ENCODE results near the gene SHANK3.

SHANK3 gene

DNA sequence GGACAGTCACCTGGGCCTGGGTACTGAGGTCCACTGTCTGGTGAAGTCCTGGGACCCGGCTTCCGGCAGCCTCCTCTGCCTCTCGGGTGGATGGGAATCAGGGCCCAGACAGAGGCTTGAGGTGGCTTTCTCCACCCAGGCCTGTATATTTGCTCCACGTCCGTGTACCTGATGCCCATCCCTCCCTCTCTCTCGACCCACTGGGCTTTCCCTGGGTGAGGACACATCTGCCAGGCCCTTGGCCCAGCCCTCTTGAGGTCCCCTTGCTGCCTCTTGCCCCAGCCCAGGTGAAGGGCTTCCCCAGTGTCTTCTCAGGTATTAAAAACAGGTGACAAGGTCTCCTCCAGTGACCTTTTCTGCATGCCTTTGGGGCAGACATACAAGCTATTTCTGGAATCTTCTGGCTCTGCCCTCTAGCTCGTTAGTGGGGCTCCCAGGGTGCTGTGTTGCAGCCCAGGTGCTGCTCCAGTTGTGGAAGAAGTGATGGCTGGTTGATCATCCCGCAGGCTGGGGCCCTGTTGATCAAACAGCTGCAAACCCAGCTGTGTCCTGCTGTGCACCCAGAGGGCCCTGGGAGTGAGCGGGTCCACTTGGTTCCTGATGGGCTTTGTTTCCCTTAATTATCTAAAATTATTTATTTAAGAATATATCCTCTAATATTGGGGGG, 39.9 kb downstream of the SHANK3 start:
- in situ Hi-C loops (cut with MboI; ENCODE audit: low sequenced_read_pairs, unreplicated experiment): no loop called here

DNA sequence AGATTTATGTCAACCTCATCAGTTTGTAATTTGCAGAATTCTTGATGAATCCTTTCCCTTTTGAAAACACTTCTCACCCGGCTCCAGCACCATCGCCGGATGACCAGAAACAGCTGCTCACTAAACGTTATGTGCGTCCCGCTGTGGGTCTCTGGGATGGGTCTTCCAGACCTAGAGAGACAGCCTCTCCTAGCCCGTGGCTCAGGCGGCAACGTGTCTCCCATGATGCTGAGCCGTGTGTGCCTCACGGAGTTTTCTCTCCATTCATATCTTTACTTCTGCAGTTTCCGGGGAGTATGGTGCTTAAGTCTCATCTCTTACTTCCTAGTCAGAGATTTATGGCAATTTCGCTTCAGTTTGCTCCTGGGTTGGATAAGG, 40.4 kb downstream of the SHANK3 start:
- in situ Hi-C loops (cut with MboI; ENCODE audit: low sequenced_read_pairs, unreplicated experiment): no loop called here
- no peak for DNase-seq (ENCODE audit: low spot score)
- TF ChIP-seq, protein P1, sequence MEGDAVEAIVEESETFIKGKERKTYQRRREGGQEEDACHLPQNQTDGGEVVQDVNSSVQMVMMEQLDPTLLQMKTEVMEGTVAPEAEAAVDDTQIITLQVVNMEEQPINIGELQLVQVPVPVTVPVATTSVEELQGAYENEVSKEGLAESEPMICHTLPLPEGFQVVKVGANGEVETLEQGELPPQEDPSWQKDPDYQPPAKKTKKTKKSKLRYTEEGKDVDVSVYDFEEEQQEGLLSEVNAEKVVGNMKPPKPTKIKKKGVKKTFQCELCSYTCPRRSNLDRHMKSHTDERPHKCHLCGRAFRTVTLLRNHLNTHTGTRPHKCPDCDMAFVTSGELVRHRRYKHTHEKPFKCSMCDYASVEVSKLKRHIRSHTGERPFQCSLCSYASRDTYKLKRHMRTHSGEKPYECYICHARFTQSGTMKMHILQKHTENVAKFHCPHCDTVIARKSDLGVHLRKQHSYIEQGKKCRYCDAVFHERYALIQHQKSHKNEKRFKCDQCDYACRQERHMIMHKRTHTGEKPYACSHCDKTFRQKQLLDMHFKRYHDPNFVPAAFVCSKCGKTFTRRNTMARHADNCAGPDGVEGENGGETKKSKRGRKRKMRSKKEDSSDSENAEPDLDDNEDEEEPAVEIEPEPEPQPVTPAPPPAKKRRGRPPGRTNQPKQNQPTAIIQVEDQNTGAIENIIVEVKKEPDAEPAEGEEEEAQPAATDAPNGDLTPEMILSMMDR (IDR thresholded peaks at IDR 0.05; ENCODE audit: borderline replicate concordance, control extremely low read depth, extremely low read depth, insufficient read depth, missing control alignments): no peak

More for the DNA sequence above, 39.9 kb downstream of the SHANK3 start:
- no peak for DNase-seq (ENCODE audit: low spot score)
- TF ChIP-seq, protein P1 (IDR thresholded peaks at IDR 0.05; ENCODE audit: borderline replicate concordance, control extremely low read depth, extremely low read depth, insufficient read depth, missing control alignments): no peak

DNA sequence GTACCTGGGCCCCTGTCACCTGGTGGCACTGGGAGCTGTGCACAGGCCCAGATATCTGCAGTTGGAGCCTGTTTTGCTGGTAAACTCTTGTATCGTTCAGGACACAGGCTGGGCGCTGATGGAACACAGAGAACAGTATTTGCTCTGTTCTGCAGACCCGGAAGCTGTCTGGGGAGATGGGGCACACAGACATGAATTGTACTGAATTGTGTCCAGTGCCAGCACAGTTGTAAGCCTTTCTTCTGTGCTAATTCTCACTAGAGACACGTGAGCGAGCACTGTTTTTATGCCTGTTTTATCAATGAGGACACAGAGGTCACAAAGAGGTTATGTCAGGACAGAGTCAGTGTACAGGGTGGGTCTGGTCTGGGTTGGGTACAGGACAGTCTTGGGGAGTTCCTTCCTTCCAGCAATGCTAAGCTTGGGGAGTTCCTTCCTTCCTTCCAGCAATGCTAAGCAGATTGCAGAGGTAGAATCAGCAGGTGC, 41.0 kb downstream of the SHANK3 start:
- TF ChIP-seq, protein P1 (IDR thresholded peaks at IDR 0.05; ENCODE audit: borderline replicate concordance, control extremely low read depth, extremely low read depth, insufficient read depth, missing control alignments): no peak
- no peak for DNase-seq (ENCODE audit: low spot score)
- in situ Hi-C loops (cut with MboI; ENCODE audit: low sequenced_read_pairs, unreplicated experiment): no loop called here

DNA sequence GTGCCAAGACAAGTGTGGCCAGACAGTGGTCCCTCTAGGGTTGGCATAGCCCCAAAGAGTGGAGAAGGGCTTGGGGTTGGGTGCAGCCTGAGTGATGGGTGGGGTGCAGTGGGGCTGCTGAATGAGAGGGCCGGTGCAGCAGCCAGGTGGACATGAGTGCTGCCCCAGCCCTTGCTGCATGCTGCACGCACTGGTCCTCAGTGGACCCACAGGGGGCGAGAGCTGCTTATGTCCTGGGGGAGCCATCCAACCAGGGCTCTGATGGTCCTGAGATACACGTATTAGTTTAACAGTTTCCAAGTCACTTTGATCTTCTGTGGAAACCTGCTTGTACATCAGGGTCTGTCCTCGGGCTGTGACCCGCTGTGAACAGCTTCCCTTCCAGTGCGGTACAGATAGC, 41.5 kb downstream of the SHANK3 start:
- DNase-seq (ENCODE audit: low spot score): no peak
- in situ Hi-C loops (cut with MboI; ENCODE audit: low sequenced_read_pairs, unreplicated experiment): no loop called here
- TF ChIP-seq, protein P1 (IDR thresholded peaks at IDR 0.05; ENCODE audit: borderline replicate concordance, control extremely low read depth, extremely low read depth, insufficient read depth, missing control alignments): no peak

DNA sequence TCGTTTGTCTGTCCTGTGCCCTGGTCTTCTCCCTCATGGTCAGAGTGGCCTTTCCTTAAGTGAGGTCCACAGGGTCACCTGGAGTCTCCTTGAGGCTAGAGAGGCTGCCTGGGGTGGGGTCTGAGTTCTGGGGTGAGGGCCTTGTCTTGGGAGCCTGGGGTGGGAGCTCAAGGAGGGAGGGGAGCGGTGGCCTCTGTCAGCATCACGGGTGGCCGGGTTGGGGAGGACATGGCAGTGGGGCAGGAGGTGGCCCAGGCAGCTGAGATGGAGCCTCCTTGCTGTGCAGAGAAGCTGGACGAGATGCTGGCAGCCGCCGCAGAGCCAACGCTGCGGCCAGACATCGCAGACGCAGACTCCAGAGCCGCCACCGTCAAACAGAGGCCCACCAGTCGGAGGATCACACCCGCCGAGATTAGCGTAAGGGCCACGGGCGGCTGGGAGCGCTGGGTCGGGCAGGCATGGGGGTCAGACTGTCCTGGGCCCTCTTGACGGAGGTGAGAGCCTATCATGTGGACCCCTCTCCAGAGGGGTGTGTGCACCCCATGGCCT, 42.1 kb downstream of the SHANK3 start:
- in situ Hi-C loops (cut with MboI; ENCODE audit: low sequenced_read_pairs, unreplicated experiment): no loop called here
- TF ChIP-seq, protein P1 (IDR thresholded peaks at IDR 0.05; ENCODE audit: borderline replicate concordance, control extremely low read depth, extremely low read depth, insufficient read depth, missing control alignments): no peak
- DNase-seq (ENCODE audit: low spot score): no peak

DNA sequence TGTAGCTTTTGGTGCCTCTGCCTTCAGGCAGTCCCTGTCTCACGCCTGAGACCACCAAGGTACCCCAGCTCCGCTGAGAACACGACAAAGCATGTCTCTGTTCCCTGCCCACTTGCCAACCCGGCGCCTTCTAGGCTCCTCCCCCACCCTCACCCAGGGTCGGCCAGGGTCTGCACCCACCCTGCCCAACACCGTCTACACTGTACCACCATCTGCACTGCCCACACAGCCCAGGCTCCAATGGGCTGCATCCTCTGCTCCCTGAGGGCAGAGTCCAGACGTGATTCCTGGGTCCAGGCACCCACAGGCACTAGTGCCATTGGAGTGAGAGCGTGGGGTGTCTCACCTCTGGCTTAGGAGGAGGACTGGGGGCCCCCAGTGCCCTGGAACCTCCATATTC, 42.6 kb downstream of the SHANK3 start:
- DNase-seq (ENCODE audit: low spot score): no peak
- in situ Hi-C loops (cut with MboI; ENCODE audit: low sequenced_read_pairs, unreplicated experiment): no loop called here
- TF ChIP-seq, protein P1 (IDR thresholded peaks at IDR 0.05; ENCODE audit: borderline replicate concordance, control extremely low read depth, extremely low read depth, insufficient read depth, missing control alignments): no peak
